Measurements from ENCODE around the gene LRRK1. TPM values are rescaled to one million over a fixed set of nuclear protein-coding genes. Genes with fewer than 3 reads are reported as not detected.

Gene LRRK1
- total and polyA plus RNA-seq, 2 experiments from 2014 or later = 2.6 to 4.5 TPM

DNA sequence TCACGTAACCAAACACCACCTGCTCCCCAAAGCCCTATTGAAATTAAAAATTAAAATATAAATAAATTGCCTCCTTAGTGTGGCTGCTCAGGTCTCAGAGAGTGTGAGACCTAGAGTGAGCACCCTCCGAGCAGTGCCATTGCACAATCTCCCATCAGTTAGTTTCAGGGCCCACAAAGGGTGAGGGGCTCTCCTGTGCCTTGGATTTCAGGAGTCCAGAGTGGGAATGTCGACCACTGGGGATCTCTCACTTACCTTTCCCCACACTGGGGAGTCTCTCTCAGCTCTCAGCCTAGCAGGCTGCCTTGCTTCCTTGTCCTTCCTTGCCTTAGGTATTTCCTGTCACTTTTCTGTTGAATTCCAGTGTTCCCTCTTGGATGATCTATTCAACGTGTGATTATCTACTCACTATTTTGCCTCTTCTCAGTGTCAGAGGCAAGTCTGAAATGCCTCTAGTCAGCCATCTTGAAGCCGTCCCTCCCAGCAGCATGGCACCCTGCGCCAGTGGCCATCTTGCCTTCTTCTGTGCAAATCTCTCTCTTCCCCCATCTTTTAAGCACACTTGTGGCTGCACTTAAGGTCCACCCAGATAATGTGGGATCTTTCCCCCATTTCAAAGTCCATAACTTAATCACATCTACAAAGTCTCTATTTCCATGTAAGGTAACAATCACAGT lies 119.3 kb downstream of the LRRK1 start:
- Histone ChIP-seq H2AFZ (peak overlapping the region; percentile 0; the same call in 1 of the 2 replicates), H3K36me3 (ENCODE audit: insufficient read depth) (no peaks in the 10 kb centered on the region), H3K27ac (ENCODE audit: low read depth) (no peak overlapping the region), H4K20me1 (replicated peaks; ENCODE audit: insufficient read depth) (no peaks in the 10 kb centered on the region), H3K9me2 (ENCODE audit: insufficient read depth) (no peaks in the 10 kb centered on the region), H3K4me3 (no peak overlapping the region), H3K27me3 (ENCODE audit: insufficient read depth) (no peaks in the 10 kb centered on the region), H3F3A (replicated peaks; ENCODE audit: low read depth) (no peaks in the 10 kb centered on the region), H3K79me2 (replicated peaks; ENCODE audit: insufficient read depth) (no peaks in the 10 kb centered on the region), H3K4me1 (ENCODE audit: insufficient read depth) (no peaks in the 10 kb centered on the region), H3K4me2 (no peak overlapping the region)
- Mint-ChIP-seq H3K27ac (no peak overlapping the region), H3K27me3 (ENCODE audit: insufficient read depth, low read depth, poor library complexity) (peaks cover 4% of the 10 kb centered on the region), H3K36me3 (ENCODE audit: low read depth) (peaks cover 3% of the 10 kb centered on the region; the same call in 1 of the 3 replicates), H3K4me3 (no peak overlapping the region), H3K4me1 (no peaks in the 10 kb centered on the region; the same call in 2 of the 3 replicates), H3K9me3 (peaks cover 11% of the 10 kb centered on the region; the same call in 1 of the 3 replicates)
- ATAC-seq (no peak), DNase-seq (ENCODE audit: low spot score) (no peak)
- TF ChIP-seq NANOG (IDR thresholded peaks at IDR 0.05; ENCODE audit: borderline replicate concordance) = no peak
- TF ChIP-seq, protein P1, sequence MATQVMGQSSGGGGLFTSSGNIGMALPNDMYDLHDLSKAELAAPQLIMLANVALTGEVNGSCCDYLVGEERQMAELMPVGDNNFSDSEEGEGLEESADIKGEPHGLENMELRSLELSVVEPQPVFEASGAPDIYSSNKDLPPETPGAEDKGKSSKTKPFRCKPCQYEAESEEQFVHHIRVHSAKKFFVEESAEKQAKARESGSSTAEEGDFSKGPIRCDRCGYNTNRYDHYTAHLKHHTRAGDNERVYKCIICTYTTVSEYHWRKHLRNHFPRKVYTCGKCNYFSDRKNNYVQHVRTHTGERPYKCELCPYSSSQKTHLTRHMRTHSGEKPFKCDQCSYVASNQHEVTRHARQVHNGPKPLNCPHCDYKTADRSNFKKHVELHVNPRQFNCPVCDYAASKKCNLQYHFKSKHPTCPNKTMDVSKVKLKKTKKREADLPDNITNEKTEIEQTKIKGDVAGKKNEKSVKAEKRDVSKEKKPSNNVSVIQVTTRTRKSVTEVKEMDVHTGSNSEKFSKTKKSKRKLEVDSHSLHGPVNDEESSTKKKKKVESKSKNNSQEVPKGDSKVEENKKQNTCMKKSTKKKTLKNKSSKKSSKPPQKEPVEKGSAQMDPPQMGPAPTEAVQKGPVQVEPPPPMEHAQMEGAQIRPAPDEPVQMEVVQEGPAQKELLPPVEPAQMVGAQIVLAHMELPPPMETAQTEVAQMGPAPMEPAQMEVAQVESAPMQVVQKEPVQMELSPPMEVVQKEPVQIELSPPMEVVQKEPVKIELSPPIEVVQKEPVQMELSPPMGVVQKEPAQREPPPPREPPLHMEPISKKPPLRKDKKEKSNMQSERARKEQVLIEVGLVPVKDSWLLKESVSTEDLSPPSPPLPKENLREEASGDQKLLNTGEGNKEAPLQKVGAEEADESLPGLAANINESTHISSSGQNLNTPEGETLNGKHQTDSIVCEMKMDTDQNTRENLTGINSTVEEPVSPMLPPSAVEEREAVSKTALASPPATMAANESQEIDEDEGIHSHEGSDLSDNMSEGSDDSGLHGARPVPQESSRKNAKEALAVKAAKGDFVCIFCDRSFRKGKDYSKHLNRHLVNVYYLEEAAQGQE (IDR thresholded peaks at IDR 0.05; ENCODE audit: unreplicated experiment) = no peak
- TF ChIP-seq ZNF114 (CRISPR knock-in tag; IDR thresholded peaks at IDR 0.05) = no peak
- TF ChIP-seq, protein P2, sequence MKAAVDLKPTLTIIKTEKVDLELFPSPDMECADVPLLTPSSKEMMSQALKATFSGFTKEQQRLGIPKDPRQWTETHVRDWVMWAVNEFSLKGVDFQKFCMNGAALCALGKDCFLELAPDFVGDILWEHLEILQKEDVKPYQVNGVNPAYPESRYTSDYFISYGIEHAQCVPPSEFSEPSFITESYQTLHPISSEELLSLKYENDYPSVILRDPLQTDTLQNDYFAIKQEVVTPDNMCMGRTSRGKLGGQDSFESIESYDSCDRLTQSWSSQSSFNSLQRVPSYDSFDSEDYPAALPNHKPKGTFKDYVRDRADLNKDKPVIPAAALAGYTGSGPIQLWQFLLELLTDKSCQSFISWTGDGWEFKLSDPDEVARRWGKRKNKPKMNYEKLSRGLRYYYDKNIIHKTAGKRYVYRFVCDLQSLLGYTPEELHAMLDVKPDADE (IDR thresholded peaks at IDR 0.05) = no peak
- no peak for TF ChIP-seq EZH2 (IDR thresholded peaks at IDR 0.05; ENCODE audit: low read depth, unreplicated experiment)
- no peak for TF ChIP-seq STAT1 (IDR thresholded peaks at IDR 0.05; ENCODE audit: unreplicated experiment)
- no peak for TF ChIP-seq EZH2phosphoT487 (IDR thresholded peaks at IDR 0.05; ENCODE audit: unreplicated experiment)
- TF ChIP-seq ZNF331 (CRISPR knock-in tag; IDR thresholded peaks at IDR 0.05; ENCODE audit: low read depth) = no peak
- TF ChIP-seq, protein P3, sequence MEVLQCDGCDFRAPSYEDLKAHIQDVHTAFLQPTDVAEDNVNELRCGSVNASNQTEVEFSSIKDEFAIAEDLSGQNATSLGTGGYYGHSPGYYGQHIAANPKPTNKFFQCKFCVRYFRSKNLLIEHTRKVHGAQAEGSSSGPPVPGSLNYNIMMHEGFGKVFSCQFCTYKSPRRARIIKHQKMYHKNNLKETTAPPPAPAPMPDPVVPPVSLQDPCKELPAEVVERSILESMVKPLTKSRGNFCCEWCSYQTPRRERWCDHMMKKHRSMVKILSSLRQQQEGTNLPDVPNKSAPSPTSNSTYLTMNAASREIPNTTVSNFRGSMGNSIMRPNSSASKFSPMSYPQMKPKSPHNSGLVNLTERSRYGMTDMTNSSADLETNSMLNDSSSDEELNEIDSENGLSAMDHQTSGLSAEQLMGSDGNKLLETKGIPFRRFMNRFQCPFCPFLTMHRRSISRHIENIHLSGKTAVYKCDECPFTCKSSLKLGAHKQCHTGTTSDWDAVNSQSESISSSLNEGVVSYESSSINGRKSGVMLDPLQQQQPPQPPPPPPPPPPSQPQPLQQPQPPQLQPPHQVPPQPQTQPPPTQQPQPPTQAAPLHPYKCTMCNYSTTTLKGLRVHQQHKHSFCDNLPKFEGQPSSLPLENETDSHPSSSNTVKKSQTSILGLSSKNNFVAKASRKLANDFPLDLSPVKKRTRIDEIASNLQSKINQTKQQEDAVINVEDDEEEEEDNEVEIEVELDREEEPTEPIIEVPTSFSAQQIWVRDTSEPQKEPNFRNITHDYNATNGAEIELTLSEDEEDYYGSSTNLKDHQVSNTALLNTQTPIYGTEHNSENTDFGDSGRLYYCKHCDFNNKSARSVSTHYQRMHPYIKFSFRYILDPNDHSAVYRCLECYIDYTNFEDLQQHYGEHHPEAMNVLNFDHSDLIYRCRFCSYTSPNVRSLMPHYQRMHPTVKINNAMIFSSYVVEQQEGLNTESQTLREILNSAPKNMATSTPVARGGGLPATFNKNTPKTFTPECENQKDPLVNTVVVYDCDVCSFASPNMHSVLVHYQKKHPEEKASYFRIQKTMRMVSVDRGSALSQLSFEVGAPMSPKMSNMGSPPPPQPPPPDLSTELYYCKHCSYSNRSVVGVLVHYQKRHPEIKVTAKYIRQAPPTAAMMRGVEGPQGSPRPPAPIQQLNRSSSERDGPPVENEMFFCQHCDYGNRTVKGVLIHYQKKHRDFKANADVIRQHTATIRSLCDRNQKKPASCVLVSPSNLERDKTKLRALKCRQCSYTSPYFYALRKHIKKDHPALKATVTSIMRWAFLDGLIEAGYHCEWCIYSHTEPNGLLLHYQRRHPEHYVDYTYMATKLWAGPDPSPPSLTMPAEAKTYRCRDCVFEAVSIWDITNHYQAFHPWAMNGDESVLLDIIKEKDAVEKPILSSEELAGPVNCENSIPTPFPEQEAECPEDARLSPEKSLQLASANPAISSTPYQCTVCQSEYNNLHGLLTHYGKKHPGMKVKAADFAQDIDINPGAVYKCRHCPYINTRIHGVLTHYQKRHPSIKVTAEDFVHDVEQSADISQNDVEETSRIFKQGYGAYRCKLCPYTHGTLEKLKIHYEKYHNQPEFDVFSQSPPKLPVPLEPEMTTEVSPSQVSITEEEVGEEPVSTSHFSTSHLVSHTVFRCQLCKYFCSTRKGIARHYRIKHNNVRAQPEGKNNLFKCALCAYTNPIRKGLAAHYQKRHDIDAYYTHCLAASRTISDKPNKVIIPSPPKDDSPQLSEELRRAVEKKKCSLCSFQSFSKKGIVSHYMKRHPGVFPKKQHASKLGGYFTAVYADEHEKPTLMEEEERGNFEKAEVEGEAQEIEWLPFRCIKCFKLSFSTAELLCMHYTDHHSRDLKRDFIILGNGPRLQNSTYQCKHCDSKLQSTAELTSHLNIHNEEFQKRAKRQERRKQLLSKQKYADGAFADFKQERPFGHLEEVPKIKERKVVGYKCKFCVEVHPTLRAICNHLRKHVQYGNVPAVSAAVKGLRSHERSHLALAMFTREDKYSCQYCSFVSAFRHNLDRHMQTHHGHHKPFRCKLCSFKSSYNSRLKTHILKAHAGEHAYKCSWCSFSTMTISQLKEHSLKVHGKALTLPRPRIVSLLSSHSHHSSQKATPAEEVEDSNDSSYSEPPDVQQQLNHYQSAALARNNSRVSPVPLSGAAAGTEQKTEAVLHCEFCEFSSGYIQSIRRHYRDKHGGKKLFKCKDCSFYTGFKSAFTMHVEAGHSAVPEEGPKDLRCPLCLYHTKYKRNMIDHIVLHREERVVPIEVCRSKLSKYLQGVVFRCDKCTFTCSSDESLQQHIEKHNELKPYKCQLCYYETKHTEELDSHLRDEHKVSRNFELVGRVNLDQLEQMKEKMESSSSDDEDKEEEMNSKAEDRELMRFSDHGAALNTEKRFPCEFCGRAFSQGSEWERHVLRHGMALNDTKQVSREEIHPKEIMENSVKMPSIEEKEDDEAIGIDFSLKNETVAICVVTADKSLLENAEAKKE (CRISPR knock-in tag; IDR thresholded peaks at IDR 0.05) = no peak

Data from GM23338 (cell line).